Measurements from ENCODE around the gene WWOX. TPM values are rescaled to one million over a fixed set of nuclear protein-coding genes. Genes with fewer than 3 reads are reported as not detected.

Gene WWOX
- total and polyA plus RNA-seq, 2 experiments from 2014 or later = 22.1 to 123 TPM

- no peak overlapping the region for H3K27ac ChIP-seq
- TF ChIP-seq, protein P1, sequence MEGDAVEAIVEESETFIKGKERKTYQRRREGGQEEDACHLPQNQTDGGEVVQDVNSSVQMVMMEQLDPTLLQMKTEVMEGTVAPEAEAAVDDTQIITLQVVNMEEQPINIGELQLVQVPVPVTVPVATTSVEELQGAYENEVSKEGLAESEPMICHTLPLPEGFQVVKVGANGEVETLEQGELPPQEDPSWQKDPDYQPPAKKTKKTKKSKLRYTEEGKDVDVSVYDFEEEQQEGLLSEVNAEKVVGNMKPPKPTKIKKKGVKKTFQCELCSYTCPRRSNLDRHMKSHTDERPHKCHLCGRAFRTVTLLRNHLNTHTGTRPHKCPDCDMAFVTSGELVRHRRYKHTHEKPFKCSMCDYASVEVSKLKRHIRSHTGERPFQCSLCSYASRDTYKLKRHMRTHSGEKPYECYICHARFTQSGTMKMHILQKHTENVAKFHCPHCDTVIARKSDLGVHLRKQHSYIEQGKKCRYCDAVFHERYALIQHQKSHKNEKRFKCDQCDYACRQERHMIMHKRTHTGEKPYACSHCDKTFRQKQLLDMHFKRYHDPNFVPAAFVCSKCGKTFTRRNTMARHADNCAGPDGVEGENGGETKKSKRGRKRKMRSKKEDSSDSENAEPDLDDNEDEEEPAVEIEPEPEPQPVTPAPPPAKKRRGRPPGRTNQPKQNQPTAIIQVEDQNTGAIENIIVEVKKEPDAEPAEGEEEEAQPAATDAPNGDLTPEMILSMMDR (IDR thresholded peaks at IDR 0.05; ENCODE audit: low read depth, low read length) = no peak
- no peak overlapping the region for H3K4me3 ChIP-seq
- H3K9me3 ChIP-seq (ENCODE audit: low read depth) = no peaks in the 10 kb centered on the region
- DNase-seq (ENCODE audit: low read depth in 1 of 2, low spot score in 1 of 2) = no peak
- peaks cover 14% of the 10 kb centered on the region for H3K4me1 ChIP-seq (ENCODE audit: low read depth)
- H3K27me3 ChIP-seq = no peaks in the 10 kb centered on the region
- no peaks in the 10 kb centered on the region for H3K36me3 ChIP-seq
These were observed 492.7 kb downstream of the WWOX start for GRCh38 chr16:78592111-78592510.

DNA sequence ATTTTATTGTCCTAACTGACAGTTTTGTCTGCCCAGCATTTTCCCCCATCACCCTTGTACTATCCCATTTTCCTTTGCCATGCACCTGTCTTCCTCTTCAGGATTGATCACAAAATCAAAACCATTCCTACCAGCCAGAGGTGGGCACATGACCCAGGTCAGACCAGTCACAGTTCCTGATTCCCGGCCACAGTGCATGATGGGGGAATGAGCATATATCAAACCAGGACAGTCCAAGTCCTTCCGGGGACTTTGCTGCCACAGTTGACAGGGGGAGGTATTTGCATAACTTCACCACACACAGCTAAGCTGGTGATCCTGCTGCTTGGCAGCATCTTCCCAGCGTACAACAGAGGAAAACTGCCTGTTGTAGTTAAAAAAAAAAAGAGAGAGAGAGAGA, 493.9 kb downstream of the WWOX start:
- TF ChIP-seq, protein P1 (IDR thresholded peaks at IDR 0.05; ENCODE audit: low read depth, low read length) = no peak
- no peak for DNase-seq (ENCODE audit: low read depth in 1 of 2, low spot score in 1 of 2)
- H3K4me1 ChIP-seq (ENCODE audit: low read depth) = peaks cover 14% of the 10 kb centered on the region
- H3K27ac ChIP-seq = no peak overlapping the region
- no peaks in the 10 kb centered on the region for H3K36me3 ChIP-seq
- no peak overlapping the region for H3K4me3 ChIP-seq
- H3K9me3 ChIP-seq (ENCODE audit: low read depth) = no peaks in the 10 kb centered on the region
- H3K27me3 ChIP-seq = no peaks in the 10 kb centered on the region

DNA sequence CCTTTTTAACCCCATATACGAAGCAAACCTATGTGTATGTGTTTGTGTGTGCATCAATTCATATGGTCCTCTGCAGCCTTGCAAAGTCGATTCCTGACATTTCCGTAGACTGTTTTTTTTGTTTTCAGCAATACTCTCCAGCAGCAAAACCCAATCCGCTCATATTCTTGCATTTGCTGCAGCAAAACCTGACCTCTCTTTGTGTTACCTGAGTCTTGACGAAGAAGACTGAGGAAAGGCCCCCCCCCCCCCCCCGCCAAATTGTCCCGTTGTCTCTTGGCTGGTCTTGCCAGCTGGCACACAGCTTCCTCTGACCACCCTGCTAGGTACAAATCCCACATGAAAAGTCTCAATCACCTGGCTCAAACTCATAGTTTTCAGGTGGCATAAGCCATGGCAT, 494.7 kb downstream of the WWOX start:
- Histone ChIP-seq H3K27me3 (no peaks in the 10 kb centered on the region), H3K4me3 (no peak overlapping the region), H3K27ac (no peak overlapping the region), H3K4me1 (ENCODE audit: low read depth) (peaks cover 14% of the 10 kb centered on the region), H3K9me3 (ENCODE audit: low read depth) (no peaks in the 10 kb centered on the region), H3K36me3 (no peaks in the 10 kb centered on the region)
- no peak for DNase-seq (ENCODE audit: low read depth in 1 of 2, low spot score in 1 of 2)
- TF ChIP-seq, protein P1 (IDR thresholded peaks at IDR 0.05; ENCODE audit: low read depth, low read length) = no peak

GRCh38 chr16:78596348-78596995, 497.0 kb downstream of the WWOX start:
- no peaks in the 10 kb centered on the region for H3K9me3 ChIP-seq (ENCODE audit: low read depth)
- H3K27ac ChIP-seq = no peak overlapping the region
- H3K36me3 ChIP-seq = no peaks in the 10 kb centered on the region
- no peak for DNase-seq (ENCODE audit: low read depth in 1 of 2, low spot score in 1 of 2)
- H3K27me3 ChIP-seq = no peaks in the 10 kb centered on the region
- H3K4me3 ChIP-seq = no peak overlapping the region
- TF ChIP-seq, protein P1 (IDR thresholded peaks at IDR 0.05; ENCODE audit: low read depth, low read length) = no peak
- H3K4me1 ChIP-seq (ENCODE audit: low read depth) = peaks cover 8% of the 10 kb centered on the region

DNA sequence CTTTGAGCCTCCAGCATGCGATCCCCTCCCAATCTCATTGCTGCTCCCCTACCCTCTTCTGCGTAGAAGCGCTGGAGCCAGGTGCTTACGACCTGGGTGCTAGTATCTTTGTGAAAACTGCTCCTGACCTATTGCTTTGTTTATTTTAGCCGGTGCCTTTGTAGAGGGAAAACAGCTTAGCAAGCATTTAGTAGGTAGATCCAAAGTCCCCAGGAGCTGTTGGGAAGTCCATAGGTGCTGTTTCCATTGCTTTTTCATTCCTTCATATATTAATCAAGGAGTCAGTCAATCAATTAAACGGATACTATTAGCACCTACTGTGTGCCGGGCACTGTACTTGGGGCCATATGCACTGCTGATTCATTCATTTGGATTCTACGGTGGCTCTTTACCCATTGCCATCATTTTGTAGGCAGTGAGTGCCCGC, 497.6 kb downstream of the WWOX start:
- no peak overlapping the region for H3K4me3 ChIP-seq
- H3K36me3 ChIP-seq = no peaks in the 10 kb centered on the region
- H3K27ac ChIP-seq = no peak overlapping the region
- TF ChIP-seq, protein P1 (IDR thresholded peaks at IDR 0.05; ENCODE audit: low read depth, low read length) = no peak
- no peaks in the 10 kb centered on the region for H3K9me3 ChIP-seq (ENCODE audit: low read depth)
- no peak for DNase-seq (ENCODE audit: low read depth in 1 of 2, low spot score in 1 of 2)
- H3K4me1 ChIP-seq (ENCODE audit: low read depth) = peaks cover 2% of the 10 kb centered on the region
- no peaks in the 10 kb centered on the region for H3K27me3 ChIP-seq
